Skeletal muscle tissue (tissue), 4 donors: ENCODE measurements around the gene PHOX2A. TPM values are rescaled to one million over a fixed set of nuclear protein-coding genes. Genes with fewer than 3 reads are reported as not detected.

ENCODE experiments used
- H3K27ac ChIP-seq: one replicate; pipeline ENCODE4 v1.7.0; 2013; ENCODE audit warnings: mild to moderate bottlenecking, low read depth, low read length, inconsistent platforms
- H3K27me3 ChIP-seq, 3 donors: one replicate each; pipeline ENCODE4 v1.7.0; 2013; ENCODE audit warnings: low read length in 3 of 3; ENCODE audit not compliant: control insufficient read depth in 3 of 3, insufficient read depth in 3 of 3
- H3K36me3 ChIP-seq, 3 donors: one replicate each; pipeline ENCODE4 v1.7.0; 2013; ENCODE audit warnings: low read length in 3 of 3; ENCODE audit not compliant: control insufficient read depth in 3 of 3, insufficient read depth in 3 of 3
- H3K4me1 ChIP-seq, 3 donors: one replicate each; pipeline ENCODE4 v1.7.0; 2013; ENCODE audit warnings: low read length in 3 of 3, mild to moderate bottlenecking in 3 of 3; ENCODE audit not compliant: control insufficient read depth in 3 of 3, insufficient read depth in 3 of 3
- H3K4me3 ChIP-seq, 3 donors: one replicate each; pipeline ENCODE4 v1.7.0; 2013; ENCODE audit warnings: low read length in 3 of 3
- H3K9ac ChIP-seq, 3 donors: one replicate each; pipeline ENCODE4 v1.7.0; 2013; ENCODE audit warnings: low read length in 3 of 3, mild to moderate bottlenecking in 3 of 3, moderate library complexity in 2 of 3, low read depth in 1 of 3
- H3K9me3 ChIP-seq, 3 donors: one replicate each; pipeline ENCODE4 v1.7.0; 2013; ENCODE audit warnings: low read length in 3 of 3; ENCODE audit not compliant: control insufficient read depth in 3 of 3
- total RNA-seq: library from RNA; depleted of rRNA; stranded (reverse); fragments of >200 nt; gene quantifications from one replicate; pipeline ENCODE4 v1.2.3, GENCODE V29; 2014
- donor health status: Osteomylitis.

The PHOX2A gene
- total RNA-seq, 1 donor from 2014 or later, result not detected

DNA sequence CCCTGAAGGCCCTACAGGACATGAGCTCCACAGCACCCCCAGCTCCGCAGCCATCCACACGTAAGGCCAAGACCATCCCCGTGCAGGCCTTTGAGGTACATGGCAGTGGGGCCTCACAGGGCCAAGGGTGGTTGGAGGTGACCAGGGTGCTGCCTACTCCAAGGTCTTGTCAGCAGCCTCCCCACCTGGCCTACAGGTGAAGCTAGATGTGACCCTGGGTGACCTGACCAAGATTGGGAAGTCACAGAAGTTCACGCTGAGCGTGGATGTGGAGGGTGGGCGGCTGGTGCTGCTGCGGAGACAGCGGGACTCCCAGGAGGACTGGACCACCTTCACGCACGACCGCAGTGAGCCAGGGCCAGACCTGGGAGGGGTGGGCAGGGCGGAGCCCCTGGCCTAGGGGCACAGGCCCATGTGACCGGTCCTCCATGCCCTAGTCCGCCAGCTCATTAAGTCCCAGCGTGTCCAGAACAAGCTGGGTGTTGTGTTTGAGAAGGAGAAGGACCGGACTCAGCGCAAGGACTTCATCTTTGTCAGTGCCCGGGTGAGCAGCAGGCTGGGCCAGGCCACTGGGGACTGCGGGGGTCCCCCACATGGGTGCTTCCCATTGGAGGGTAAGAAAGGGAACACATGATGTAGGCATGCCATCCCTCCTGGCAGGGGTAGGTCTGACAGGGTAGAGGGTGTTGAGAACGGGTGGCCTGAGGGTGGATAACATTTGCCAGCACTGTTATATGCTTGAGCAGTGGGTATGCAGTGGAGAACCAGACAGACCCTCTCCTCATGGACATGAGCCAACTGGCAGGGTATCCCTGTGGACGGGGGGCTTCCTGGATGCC lies 13.8 kb downstream of the PHOX2A start:
- Histone ChIP-seq H3K27me3 (no peaks in the 10 kb centered on the region), H3K36me3 (peaks cover 70 to 78% (median 71%) of the 10 kb centered on the region in 3 donors)

DNA sequence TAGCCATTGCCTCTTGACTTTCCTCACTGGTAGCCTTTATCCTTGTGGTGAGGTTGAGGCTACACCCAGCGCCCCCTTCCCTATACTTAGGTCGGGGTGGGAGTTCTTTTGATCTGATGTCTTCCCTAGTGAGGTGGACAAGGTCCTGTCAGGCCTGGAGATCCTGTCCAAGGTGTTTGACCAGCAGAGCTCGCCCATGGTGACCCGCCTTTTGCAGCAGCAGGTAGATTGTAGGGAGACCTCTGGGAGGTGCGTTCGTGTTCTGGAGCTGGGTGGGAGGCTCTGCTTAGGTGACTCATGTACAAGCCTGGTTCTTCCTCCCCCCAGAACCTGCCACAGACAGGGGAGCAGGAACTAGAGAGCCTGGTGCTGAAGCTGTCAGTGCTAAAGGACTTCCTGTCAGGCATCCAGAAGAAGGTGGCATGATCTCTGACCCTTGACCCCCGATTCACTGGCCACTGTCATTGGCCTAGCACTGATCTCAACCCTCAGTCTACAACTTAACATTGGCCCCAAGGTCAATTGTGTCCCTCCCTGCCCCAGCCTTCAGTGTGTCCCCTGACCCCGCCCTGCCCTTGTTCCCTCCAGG lies 14.5 kb downstream of the PHOX2A start:
- Histone ChIP-seq H3K36me3 (peaks cover 62 to 71% (median 64%) of the 10 kb centered on the region in 3 donors), H3K27ac (no peak overlapping the region), H3K4me3 (no peak overlapping the region), H3K9me3 (no peaks in the 10 kb centered on the region), H3K27me3 (no peaks in the 10 kb centered on the region), H3K9ac (no peak overlapping the region), H3K4me1 (peaks cover 7 to 36% (median 15%) of the 10 kb centered on the region in 3 donors)

More for the DNA sequence above, 13.8 kb downstream of the PHOX2A start:
- Histone ChIP-seq H3K9ac (no peak overlapping the region), H3K9me3 (no peaks in the 10 kb centered on the region), H3K4me3 (no peak overlapping the region), H3K27ac (no peak overlapping the region), H3K4me1 (peaks cover 7 to 34% (median 14%) of the 10 kb centered on the region in 3 donors)

DNA sequence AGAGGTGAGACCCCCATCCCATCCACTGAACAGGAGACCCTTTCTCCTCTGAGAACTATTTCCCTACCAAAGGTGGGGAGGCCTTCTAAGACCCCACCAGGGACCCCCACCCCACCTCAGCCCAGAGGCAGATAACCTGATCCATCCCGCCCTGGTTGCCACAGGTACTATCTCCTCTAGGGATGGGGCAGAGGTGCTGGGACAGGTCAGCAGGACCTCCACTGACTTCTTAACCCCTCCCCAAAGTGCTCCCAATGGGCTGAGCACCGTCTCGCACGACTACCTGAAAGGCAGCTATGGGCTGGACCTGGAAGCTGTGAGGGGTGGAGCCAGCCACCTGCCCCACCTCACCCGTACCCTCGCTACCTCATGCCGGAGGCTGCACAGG lies 15.1 kb downstream of the PHOX2A start:
- H3K36me3 ChIP-seq, result peaks cover 56 to 65% (median 58%) of the 10 kb centered on the region in 3 donors
- H3K4me1 ChIP-seq, result peaks cover 7 to 36% (median 15%) of the 10 kb centered on the region in 3 donors

DNA sequence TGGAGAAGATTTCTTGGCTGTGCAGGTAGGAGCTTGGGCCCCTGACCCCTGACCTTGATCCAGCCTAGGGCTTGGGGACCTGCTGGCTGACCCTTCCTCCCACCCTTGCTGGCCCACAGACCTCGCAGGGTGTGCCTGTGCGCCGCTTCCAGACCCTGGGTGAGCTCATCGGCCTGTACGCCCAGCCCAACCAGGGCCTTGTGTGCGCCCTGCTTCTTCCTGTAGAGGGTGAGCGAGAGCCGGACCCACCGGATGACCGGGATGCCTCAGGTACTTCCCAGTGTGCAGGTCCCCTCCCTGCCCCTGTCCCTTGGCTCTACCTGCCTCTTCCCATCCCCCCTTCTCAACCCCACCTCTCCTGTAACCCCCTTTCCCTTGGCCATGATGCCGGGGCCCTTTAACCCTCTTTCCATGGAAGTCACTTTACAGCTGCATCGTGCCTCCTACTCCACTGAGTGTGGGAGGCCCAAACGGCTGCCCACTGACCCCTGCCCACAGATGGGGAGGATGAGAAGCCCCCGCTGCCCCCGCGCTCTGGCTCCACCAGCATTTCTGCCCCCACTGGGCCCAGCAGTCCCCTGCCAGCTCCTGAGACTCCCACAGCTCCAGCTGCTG lies 15.6 kb downstream of the PHOX2A start:
- H3K36me3 ChIP-seq, result peaks cover 51 to 60% (median 53%) of the 10 kb centered on the region in 3 donors
- H3K4me1 ChIP-seq, result peaks cover 7 to 33% (median 15%) of the 10 kb centered on the region in 3 donors
- H3K27me3 ChIP-seq, result no peaks in the 10 kb centered on the region
- no peaks in the 10 kb centered on the region for H3K9me3 ChIP-seq
- no peak overlapping the region for H3K27ac ChIP-seq
- H3K4me3 ChIP-seq, result no peak overlapping the region
- no peak overlapping the region for H3K9ac ChIP-seq

More for the DNA sequence above, 15.1 kb downstream of the PHOX2A start:
- Histone ChIP-seq H3K9ac (no peak overlapping the region), H3K4me3 (no peak overlapping the region), H3K27me3 (no peaks in the 10 kb centered on the region), H3K27ac (no peak overlapping the region), H3K9me3 (no peaks in the 10 kb centered on the region)

DNA sequence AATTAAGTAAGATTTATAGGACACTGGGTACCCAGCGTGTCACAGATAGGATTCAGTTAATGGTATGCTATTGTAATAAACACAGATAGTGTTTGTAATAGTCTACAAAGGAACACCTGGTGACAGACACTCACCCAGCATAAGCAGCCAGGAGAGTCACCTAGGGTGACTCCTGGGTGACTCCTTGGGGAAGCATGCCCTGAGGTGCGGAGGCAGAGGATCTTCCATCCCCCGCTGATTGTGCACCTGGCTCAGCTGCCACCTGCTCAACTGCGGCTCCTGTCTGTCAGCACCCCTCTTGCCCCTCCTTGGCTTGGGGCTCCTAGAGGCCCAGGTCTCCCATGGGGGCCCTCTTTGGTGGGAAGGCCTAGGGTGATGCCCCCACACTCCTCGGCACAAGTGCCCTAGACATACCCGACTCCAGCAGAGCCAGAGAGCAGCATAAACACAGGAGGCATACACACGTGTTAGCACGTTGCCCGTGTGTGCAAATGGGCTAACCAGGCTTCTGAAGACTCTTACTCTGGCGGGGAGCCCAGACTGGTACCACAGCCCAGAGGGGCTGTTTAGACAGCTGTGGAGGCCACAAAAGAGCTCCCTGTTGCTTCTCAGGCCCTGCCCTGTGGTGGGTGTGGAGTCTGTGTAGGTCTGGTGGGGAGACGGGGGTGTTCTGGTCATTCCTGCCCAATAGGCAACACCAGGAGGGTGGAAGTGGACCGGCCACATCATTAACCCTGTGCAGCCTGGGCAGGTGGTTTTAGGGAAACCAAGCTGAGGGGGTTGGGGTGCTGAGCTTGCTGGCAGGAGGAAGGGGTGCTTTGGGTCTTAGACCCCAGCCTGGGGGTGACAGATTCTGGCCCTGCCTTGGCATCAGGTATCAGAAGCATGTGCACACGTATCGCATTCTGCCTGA lies 16.4 kb downstream of the PHOX2A start:
- Histone ChIP-seq H3K27ac (no peak overlapping the region), H3K27me3 (no peaks in the 10 kb centered on the region), H3K4me1 (peaks cover 12 to 37% (median 18%) of the 10 kb centered on the region in 3 donors), H3K36me3 (peaks cover 44 to 53% (median 45%) of the 10 kb centered on the region in 3 donors), H3K9me3 (no peaks in the 10 kb centered on the region), H3K4me3 (no peak overlapping the region), H3K9ac (no peak overlapping the region)

DNA sequence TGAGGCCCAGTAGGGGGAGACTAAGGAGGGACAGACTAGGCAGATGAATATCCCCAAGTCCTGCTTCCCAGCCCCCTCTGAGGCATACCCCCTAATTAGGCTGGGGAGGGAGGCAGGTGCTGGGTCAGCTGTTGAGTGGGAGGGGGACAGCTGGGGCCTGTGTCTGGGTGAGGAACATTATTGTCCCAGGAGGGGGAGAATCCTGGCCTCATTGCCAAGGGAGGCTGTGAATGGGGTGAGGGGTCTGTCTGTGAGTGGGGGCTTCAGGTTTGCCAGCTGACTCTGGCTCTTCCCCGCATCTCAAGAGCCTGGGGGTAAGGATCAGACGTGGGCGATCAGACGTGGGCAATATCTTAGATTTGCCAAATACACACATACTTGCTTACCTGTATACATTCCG lies 17.3 kb downstream of the PHOX2A start:
- Histone ChIP-seq H3K4me1 (peaks cover 16 to 43% (median 24%) of the 10 kb centered on the region in 3 donors), H3K9ac (peak overlapping the region in 1 of 3 donors; percentile 33), H3K36me3 (peaks cover 35 to 44% (median 36%) of the 10 kb centered on the region in 3 donors)

DNA sequence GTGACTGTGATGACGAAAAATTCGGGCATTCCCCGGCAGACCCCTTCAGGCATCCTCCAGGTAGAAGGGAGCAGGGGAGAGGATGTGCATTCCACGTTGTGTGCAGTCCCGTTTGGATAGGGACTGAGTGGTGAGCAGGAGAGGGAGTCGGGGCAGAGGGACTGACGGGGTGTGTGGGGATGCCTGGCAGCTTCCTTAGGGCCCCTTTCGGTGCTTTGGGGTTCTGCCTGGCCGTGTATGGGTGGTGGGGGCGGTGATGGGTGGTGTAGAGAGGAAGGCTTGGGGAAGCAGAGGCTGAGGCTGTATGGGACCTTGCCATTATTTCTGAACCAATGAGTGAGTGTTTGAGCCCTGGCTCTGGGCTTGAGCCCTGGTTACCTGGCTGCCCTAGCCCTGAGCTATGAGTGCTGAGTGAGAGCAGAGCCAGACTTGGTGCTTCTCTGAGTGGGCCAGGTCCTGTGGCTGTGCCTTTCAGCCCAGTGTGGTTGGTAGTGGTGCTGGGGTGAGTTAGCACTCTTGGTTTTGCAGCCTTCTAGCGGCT lies 18.5 kb downstream of the PHOX2A start:
- H3K27me3 ChIP-seq, result no peaks in the 10 kb centered on the region
- peaks cover 16 to 37% (median 24%) of the 10 kb centered on the region in 3 donors for H3K4me1 ChIP-seq

More for the DNA sequence above, 17.3 kb downstream of the PHOX2A start:
- Histone ChIP-seq H3K9me3 (no peaks in the 10 kb centered on the region), H3K27me3 (no peaks in the 10 kb centered on the region), H3K4me3 (no peak overlapping the region), H3K27ac (no peak overlapping the region)

DNA sequence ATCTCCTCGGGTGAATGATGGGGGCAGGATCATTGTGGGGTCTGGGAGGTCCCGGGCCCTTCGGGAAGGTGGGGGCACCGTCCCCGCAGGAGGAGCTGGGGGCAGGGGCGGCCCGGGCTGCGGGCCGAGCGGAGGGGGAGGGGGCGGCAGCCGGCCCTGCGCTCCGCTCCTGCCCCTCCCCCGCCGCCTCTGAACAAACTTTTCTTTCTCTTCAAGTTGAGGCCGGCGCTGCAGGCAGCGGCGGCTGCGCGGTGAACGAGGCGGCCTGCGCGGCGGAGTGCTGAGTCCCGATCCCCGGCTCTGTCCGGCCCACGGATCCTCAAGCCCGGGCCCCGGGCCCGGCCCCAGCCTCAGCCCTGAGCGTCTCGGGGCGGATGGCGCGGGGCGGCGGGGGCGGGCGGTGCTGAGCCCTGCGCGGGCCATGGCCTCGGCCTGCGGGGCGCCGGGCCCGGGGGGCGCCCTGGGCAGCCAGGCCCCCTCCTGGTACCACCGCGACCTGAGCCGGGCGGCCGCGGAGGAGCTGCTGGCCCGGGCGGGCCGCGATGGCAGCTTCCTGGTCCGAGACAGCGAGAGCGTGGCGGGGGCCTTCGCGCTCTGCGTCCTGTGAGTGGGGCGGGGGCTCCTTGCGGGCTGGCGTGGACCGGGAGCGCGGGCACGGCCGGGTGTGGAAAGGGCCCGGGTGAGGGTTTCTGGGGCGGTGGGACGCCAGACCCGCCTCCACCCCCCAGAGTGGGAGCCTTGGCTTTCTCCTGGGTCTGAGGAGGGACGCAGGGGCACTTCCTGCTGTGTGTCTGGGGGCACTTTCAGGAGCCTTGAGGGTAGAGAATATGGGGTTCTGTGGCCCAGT lies 19.2 kb downstream of the PHOX2A start, which contains the start of gene INPPL1:
Gene INPPL1, plus strand, starts transcription at position 204 of the 847 bp plus-strand sequence. Its CDS starts 218 bp downstream, at position 422.
- Histone ChIP-seq H3K9ac (peak within 1 kb of the TSS; percentile 93 to 95 (median 93)), H3K27me3 (no peaks in the 10 kb centered on the region), H3K4me1 (peaks cover 16 to 37% (median 24%) of the 10 kb centered on the region in 3 donors), H3K36me3 (peaks cover 16 to 25% (median 17%) of the 10 kb centered on the region in 3 donors), H3K9me3 (no peaks in the 10 kb centered on the region), H3K4me3 (peak within 1 kb of the TSS; percentile 90 to 92 (median 91)), H3K27ac (peak within 1 kb of the TSS; percentile 95)

More for the DNA sequence above, 18.5 kb downstream of the PHOX2A start:
- Histone ChIP-seq H3K4me3 (peak overlapping the region; percentile 72 to 92 (median 91)), H3K27ac (peak overlapping the region; percentile 44), H3K9ac (peak overlapping the region; percentile 77 to 95 (median 93)), H3K9me3 (no peaks in the 10 kb centered on the region), H3K36me3 (peaks cover 23 to 32% (median 24%) of the 10 kb centered on the region in 3 donors)
